SH-SY5Y (cell line): ENCODE data around the gene KANTR.

Experiments
- GATA2 ChIP-seq: IDR thresholded peaks from 2 replicates; pipeline ENCODE4 v1.6.1; 2011; ENCODE audit warnings: mild to moderate bottlenecking, low read depth, low read length
- GATA3 ChIP-seq: IDR thresholded peaks from 2 replicates; pipeline ENCODE4 v1.6.1; 2011; ENCODE audit warnings: low read depth, mild to moderate bottlenecking, low read length, moderate library complexity

KANTR gene, protein sequence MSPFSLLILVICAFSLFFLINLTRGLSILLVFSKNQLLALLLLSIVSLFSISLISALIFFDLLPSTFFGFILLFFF

DNA sequence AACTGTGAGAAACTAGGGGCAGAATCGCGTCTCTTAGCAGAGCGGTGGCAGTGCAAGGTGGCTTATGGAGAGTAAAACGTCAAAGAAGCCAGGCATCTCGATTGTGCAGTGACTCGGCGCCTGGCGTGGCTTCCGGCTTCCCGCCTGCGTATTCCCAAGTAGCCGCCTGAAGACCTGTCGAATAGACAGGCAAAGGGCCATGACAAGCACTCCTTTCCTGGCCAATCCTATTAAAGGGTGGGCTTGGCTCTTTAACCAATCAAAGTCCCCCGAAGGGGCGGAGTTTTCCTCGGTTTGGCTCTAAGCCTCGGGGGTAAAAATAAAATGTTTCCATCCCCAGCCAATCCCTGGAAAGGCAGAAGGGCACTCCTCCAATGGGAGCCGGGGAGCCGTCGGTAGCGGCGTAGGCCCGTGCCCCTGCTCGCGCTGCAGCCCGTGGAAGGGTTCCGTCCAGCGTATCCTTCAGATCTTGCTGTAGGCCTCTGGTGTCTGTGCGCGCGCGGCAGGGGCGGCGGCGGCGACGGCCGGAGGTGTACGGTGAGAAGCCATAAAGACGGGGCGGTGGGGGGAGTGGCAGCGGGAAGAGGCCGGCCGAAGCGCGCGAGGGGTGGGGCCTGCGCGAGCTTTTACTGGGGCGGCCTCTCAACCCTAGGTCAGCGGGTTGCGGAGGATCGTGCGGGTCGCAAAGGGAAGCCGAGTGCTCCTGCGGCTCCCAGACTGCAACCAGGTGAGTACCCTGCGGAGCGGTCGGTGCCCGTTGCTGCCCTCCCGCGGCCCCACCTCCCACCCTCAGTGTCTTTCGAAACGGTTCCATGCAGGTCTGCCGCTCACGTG is at the start of gene KANTR:
Gene KANTR, plus strand, starts transcription at position 395 of the 834 bp plus-strand sequence. CDS start 30,131 bp downstream, outside the sequence.
- TF ChIP-seq GATA2 (no peak), GATA3 (no peak)

DNA sequence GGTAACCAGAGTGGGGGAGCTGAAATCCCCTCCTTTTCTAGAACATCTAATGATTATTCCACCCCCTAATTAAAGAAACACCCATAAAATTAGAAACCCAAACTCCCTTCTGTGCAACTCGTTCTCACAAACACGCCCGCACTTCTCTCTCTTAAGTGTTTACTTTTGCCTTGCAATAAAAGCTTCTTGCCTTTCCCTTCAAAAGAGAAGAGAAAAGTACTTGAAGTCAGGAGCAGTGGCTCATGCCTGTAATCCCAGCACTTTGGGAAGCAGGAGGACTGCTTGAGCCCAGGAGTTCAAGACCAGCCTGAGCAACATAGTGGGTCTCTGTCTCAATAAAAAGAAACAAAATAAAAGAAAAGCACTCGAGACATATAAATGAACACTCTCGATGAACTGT is 48.9 kb upstream of the KANTR start:
- TF ChIP-seq GATA3 (no peak), GATA2 (no peak)

DNA sequence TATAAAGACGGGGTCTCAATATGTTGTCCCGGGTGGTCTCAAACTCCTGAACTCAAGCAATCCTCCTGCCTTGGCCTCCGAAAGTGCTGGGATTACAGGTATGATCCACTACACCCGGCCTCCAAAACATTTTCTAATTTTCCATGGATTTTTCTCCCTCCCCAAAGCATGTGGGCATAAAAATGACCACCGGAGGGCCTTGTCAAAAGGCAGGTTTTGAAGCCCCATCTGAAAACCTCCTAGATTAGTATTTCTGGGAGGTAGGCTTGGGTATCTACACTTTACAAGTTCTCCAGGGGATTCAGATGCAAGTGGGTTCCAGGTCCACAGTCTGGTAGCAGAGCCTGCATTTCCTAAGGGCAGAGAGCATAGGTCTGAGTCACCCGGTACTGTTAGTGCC is 46.7 kb upstream of the KANTR start:
- no peak for TF ChIP-seq GATA2

DNA sequence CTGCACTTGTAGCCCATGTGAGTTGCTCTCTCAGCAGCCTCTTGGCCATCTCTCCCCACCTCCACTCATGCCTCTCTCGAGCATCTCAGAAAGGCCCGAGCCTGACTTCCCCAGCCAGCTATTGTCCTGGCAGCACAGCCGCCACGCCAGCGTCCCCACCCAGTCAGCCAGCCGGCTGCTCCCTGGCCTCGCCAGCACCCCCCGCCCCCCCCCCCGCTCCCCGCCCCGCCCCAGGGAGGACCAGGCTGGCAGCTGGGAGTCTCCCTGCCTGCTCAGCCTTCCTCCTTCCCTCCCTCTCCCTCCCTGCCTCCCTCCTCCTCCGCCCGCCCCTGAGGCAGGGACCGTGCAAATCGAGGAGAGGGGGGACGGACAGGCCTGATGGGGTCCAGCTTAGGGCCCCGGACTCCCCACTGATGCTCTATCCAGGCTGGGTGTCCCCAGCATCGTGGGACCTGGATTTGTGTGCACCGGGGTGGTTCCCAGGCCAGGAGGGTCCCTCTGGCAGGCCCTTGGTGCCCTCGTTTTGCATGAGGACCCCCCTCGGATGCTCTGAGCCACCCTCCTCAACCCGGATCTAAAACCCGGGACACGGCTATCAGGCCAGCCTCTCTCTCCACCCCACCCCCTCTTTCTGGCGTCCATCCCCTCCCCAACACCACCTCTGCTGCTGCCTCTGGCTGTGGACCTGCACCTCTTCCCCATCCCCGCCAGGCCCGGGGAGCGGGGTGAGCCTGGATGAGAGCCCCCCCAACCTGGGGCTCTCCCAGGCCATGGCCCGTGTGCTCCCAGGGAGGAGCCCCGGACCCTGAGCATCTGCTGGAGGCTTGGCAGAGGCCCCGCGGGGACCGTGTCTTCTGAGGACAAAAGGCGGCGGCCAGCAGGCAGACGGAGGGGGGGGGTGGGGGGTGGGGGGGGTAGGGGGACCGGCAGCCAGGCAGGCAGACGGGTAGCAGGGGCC is 45.5 kb upstream of the KANTR start, which contains the start of gene GPR173:
Gene GPR173, plus strand, starts transcription at position 621 of the 958 bp plus-strand sequence. CDS start 27,833 bp downstream, outside the sequence.
- no peak for TF ChIP-seq GATA2
- TF ChIP-seq GATA3 = no peak

DNA sequence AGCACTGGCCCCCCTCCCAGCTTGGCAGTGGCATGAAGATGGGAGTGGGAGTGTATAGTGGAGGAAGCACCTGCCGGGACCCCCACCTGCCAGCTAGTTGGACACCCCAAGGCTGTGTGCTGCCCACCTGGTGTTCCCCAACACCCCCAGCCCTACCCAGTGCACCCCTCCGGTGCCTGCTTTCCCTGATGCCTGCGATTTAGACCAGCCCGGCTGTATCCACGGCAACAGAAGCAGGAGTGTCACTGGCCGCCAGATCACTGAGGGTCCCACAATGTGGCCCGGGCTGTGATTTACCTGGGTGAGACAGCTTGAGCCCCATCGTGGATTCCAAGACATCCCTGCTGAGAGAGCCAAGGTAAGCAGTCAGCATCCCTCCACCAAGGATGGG is 44.8 kb upstream of the KANTR start:
- no peak for TF ChIP-seq GATA3
- no peak for TF ChIP-seq GATA2

DNA sequence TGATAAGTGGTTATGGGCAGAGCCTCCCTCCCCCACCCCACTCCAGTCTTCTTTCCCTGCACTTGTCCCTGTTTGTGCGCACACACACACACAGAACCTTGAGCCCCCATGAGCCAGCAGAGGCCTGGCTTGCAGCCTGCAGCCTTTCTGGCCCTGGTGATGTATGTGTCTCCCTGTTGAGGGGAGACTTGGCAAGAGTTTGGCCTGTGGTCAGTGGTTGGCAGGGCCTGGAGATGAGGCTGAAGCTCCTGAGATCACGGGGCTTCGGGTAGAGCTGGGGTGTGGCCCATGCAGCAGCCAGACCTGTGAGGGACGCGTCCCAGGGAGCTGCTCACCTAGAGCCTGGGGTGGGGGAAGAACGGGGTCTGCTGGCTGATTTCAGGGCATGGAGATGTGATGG is 43.1 kb upstream of the KANTR start:
- TF ChIP-seq GATA3 (no peak), GATA2 (no peak)

DNA sequence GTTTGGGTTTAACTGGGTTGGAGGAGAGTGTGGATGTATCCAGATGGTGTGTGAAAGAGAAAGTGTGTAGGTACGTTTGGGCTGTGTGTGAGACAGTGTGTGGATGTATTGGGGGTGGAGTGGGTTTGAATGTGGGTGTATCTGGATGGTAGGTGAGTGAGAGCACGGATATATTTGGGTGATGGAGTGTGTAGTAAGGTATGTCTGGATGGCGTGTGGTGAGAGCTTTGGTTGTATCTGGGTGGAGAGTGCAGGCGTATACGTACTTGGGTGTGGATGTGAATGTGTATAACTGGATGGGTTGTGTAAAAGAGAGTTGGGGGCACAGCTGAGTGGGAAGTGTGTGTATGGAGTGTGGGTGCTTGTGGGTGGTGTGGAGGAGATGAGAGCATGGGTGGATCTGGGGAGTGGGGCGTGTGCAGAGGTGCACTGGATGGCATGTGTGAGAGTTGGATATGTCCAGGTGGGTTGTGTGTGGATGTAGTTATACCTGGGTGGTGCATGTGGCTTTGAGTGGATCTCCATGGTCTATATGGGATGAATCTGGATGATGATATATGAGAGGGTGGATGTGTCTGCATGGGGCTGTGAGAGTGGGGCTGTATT is 38.6 kb upstream of the KANTR start:
- no peak for TF ChIP-seq GATA2
- TF ChIP-seq GATA3 = no peak

DNA sequence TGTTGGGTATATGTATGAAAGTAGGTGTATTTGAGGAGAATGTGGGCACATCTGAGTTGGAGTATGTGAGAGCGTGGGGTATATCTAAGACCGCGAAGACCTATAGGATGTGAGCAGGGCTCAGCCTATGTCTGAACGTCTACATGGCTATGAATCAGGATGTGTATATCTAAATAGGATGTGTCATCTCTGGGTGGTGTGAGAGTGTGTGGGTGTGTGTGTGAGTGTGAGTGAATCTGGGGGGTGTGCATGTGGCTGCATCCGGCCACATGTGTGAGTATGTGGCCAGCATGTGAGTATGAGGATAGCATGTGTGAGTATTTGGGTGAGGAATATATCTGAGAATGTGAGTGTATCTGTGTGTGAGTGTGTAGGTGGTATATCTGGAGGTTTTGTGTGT is 37.6 kb upstream of the KANTR start:
- TF ChIP-seq GATA3 = no peak
- TF ChIP-seq GATA2 = no peak

DNA sequence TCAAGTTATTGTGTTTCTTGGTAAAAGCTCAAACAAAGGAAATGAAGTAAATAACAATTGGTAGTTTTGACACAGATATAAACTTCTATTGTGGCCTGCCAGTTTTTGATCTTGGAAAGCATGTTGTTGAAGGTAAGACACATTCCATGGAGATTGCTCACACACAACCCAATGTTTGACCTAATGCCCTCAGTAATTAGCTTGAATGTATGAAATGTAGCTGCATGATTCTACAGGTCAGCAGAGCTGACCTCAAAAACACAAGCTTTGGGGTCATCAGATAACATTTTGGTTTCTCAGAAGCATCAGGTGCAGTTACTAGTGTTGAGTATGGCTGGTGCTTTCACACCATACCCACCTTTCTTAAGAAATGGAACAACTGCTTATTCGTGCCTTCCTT is 28.8 kb upstream of the KANTR start:
- TF ChIP-seq GATA2 (no peak), GATA3 (no peak)

DNA sequence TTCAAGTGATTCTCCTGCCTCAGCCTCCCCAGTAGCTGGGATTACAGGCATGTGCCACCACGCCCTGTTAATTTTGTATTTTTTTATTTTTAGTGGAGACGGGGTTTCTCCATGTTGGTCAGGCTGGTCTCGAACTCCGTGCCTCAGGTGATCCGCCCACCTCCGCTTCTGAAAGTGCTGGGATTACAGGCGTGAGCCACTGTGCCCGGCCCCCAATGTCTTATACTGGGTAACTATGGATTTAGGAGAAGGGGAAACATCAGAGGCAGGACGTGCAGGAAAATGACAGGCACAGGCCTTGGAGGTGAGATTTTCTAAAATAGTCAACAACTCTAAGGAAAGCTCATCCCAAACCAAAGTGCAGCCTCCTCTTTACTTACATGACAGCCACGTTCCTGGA is 22.9 kb upstream of the KANTR start:
- TF ChIP-seq GATA3 = no peak
- TF ChIP-seq GATA2 = no peak

DNA sequence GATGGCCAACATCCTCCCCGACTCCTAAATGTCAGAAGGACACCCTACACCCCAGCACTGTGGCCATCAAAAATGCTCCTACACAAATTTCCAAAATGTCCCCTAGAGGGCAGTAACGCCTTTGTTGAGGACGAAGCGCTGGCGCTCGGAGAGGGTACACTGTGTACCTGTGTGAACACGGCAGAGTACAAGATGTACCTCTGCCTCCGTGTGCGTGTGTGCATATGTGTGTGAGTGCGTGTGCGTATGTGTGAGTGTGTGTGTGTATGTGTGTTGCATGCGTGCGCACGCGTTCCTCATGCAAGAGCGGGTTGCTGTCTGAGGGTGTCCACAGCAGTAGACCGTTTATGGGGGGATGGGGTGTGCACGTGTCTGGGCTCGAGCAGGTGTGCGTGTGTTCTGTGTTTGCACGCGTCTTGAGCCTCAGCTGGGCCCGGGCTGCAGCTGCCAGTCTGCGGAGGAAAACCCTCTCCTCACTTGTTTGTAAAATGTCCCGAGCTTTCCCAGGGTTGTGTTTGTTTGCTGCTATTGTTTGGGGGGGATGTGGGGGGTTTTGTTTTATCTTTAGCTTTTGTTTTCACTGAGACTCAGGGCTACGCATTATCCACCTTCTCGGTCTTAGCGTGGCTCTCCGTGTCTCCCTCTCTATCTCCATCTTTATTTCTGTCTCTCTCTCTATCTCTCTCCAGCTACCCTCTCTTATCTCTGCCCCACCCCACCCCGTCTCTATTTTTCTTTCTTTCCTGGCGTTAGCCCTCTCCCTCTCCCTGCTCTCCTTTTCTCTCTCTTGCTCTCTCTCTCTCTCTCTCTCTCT is 22.1 kb upstream of the KANTR start:
- no peak for TF ChIP-seq GATA3
- TF ChIP-seq GATA2 = no peak

DNA sequence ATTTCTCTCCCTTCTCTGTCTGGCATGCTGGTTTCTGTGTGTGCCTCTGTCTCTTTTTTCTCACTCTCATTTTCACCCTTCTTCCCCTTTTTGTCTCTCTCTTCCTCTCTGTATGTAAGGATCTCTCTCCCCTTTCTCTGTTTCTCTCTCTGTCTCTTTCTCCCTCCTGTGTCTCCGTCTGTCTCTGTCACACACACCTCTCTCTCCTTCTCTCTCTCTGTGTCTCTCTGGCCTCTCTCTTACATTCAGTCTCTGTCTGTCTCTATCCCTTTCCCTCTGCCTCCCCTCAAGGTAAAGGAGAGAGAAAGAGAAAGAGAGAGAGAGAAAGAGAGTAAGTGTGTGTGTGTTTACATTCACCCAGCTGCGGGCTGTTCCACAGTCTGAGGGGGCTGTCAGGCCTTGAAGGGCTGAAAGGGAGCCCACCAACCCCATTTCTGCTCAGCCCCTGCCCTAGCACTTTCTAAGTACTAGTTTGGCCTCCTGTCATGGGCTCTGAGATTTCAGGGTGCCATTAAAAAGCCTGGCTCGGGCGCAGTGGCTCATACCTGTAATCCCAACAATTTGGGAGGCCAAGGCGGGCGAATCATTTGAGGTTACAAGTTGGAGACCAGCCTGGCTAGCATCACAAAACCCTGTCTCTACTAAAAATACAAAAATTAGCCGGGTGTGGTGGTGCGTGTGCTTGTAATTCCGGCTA is 21.4 kb upstream of the KANTR start:
- TF ChIP-seq GATA3 (no peak), GATA2 (no peak)

DNA sequence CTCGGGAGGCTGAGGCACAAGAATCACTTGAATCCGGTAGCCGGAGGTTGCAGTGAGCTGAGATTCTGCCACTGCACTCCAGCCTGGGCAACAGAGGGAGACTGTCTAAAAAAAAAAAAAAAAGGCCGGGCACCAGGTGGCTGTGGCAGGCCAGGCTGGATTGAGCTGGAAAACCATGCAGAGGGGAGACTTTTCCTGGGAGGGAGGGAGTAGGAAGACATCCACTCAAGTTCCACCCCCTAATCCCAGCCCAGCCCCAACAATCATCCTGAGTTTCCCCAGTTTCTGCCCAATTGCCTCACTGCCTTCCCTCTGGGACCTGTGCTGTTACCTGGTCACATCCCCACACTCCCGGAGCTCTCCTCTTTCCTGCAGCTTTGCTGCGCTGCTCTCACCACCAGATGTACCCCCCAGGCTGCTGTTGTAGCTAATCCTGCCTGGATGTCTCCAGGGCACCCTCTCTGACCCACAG is 20.8 kb upstream of the KANTR start:
- TF ChIP-seq GATA2 (no peak), GATA3 (no peak)

DNA sequence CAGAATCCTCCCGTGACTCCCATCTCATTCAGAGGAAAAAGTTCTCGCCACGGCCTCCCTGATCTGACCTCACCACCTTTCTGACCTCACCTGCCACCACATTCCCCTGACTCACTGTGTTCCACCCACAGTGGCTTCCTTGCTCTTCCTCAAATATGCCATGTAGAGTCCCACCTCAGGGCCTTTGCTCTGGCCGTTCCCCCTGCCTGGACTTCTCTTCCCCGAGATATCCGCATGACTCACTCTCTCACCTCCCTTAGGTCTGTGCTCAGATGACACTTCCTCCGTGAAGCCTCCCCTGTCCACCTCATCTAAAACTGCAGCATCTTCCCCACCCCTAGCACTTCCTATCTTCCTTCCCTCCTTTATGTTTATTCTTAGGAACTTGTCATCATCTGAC is 18.9 kb upstream of the KANTR start:
- TF ChIP-seq GATA2 = no peak
- no peak for TF ChIP-seq GATA3

DNA sequence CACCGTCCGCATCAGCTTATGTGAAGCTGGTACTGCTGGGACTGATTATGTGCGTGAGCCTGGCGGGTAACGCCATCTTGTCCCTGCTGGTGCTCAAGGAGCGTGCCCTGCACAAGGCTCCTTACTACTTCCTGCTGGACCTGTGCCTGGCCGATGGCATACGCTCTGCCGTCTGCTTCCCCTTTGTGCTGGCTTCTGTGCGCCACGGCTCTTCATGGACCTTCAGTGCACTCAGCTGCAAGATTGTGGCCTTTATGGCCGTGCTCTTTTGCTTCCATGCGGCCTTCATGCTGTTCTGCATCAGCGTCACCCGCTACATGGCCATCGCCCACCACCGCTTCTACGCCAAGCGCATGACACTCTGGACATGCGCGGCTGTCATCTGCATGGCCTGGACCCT is 17.3 kb upstream of the KANTR start:
- TF ChIP-seq GATA3 = no peak
- TF ChIP-seq GATA2 = no peak
